Measurements from ENCODE around the gene ITFG1. TPM values are rescaled to one million over a fixed set of nuclear protein-coding genes. Genes with fewer than 3 reads are reported as not detected.
A peak's percentile ranks its signal among the peaks of the same experiment; 100 is the strongest.

Gene ITFG1
- total RNA-seq, 4 donors from 2014 or later = 27.4 to 47.0 (median 36.9) TPM

DNA sequence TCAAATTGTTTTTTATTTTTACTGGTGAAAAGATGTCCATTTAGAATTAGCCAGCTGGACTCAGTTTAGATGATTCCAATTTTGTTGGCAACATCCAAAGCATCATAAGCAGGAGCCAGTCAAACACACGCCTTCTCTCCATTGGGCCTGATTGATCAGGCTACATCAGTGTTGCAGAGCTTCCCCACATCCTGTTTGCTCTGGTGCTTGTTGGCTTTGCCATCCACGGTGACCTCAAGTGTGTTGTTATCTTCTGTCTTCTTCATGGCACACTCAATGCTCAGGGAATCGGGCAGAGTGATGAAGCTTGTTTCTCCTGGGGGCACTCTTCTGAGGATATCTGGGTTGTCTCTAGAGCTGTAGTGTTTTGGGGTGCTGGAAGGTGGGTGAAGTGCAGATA is 310.8 kb downstream of the ITFG1 start:
- H3K27ac ChIP-seq = no peak overlapping the region
- no peaks in the 10 kb centered on the region for H3K4me1 ChIP-seq
- DNase-seq (ENCODE audit: low spot score in 2 of 2) = no peak
- H3K27me3 ChIP-seq = no peaks in the 10 kb centered on the region
- TF ChIP-seq, protein P1, sequence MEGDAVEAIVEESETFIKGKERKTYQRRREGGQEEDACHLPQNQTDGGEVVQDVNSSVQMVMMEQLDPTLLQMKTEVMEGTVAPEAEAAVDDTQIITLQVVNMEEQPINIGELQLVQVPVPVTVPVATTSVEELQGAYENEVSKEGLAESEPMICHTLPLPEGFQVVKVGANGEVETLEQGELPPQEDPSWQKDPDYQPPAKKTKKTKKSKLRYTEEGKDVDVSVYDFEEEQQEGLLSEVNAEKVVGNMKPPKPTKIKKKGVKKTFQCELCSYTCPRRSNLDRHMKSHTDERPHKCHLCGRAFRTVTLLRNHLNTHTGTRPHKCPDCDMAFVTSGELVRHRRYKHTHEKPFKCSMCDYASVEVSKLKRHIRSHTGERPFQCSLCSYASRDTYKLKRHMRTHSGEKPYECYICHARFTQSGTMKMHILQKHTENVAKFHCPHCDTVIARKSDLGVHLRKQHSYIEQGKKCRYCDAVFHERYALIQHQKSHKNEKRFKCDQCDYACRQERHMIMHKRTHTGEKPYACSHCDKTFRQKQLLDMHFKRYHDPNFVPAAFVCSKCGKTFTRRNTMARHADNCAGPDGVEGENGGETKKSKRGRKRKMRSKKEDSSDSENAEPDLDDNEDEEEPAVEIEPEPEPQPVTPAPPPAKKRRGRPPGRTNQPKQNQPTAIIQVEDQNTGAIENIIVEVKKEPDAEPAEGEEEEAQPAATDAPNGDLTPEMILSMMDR (IDR thresholded peaks at IDR 0.05) = no peak
- no peak for TF ChIP-seq POLR2A (IDR thresholded peaks at IDR 0.05)
- TF ChIP-seq EP300 (IDR thresholded peaks at IDR 0.05) = no peak
- TF ChIP-seq POLR2AphosphoS5 (IDR thresholded peaks at IDR 0.05) = no peak
- no peak overlapping the region for H3K4me3 ChIP-seq
- H3K36me3 ChIP-seq = peaks cover 21% of the 10 kb centered on the region
- 95% methylated on average over 3 of the region's 3 CpGs for WGBS
- peaks cover 8% of the 10 kb centered on the region for H3K9me3 ChIP-seq

DNA sequence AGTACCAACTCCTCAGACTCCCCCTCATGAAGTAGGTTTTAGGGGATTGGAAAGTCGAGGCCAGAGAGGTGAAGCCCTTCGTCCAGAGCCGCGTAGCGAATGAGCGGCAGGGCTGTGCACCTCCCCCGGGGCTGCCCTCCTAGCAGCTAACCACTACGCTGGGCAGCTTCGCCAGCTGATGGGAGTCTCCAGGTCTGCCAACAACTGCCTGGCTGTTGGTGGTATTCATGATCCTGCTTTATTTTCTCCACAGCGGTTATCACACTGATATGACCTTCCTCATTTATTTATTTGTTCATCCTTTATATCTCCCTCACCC is 316.3 kb downstream of the ITFG1 start:
- Histone ChIP-seq H3K27ac (no peak overlapping the region), H3K4me3 (peak overlapping the region; percentile 65), H3K9me3 (no peaks in the 10 kb centered on the region), H3K4me1 (peaks cover 30% of the 10 kb centered on the region), H3K36me3 (no peaks in the 10 kb centered on the region), H3K27me3 (peaks cover 19% of the 10 kb centered on the region)
- 25% methylated on average over 10 of the region's 10 CpGs for WGBS
- TF ChIP-seq EP300 (IDR thresholded peaks at IDR 0.05) (no peak), POLR2AphosphoS5 (IDR thresholded peaks at IDR 0.05) (no peak), POLR2A (IDR thresholded peaks at IDR 0.05) (no peak)
- TF ChIP-seq, protein P1 (IDR thresholded peaks at IDR 0.05) = no peak
- DNase-seq (ENCODE audit: low spot score in 2 of 2) = no peak

DNA sequence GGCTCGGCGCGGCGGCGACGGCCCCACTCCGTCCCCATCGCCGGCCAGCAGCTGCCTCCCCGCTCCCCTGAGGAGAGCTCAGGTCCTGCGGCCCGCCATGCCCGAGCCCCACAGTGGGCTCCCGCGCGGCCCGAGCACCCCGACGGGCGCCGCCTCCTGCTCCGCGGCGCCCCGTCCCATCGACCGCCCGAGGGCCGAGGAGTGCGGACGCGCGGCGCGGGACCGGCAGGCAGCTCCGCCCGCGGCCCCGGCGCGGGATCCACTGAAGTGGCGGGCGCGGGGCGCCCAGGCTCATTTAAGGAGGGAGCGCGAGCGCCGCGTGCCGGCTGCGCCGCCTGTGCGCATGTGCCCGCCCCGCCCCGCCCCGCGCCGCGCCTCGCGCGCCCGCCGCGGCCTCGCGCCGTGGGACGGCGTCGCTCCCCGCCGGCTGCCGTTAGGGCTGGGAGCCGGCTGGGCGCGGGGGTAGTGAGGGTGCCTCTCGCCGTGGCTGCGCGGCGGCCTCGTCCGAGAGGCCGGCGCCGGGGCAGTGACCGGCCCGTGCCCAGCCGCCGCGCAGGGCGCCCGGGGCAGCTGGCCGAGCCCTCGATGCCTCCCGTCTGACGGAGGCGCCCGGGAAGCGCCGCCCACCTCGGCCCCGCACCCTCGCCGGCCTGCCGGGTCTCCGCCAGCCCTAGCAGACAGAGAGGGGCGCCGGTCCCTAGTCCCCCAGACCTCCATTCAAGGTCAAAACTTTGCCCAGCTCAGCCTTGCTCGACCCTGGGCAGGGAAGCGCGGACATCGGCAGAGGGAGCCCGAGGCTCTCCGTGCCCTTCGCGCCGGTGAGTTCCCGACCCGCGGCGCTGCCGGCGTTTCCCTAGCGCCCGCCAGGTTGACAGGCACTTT is 316.9 kb downstream of the ITFG1 start, which contains the start of gene NETO2:
Gene NETO2, minus strand, starts transcription at position 269 of the 882 bp plus-strand sequence. CDS start 333 bp downstream, outside the sequence.
- H3K27ac ChIP-seq = no peak within 1 kb of the TSS
- peak within 1 kb of the TSS; percentile 65 for H3K4me3 ChIP-seq
- no peaks in the 10 kb centered on the region for H3K36me3 ChIP-seq
- WGBS = 5% methylated on average over 29 of the region's 130 CpGs
- no peaks in the 10 kb centered on the region for H3K9me3 ChIP-seq
- TF ChIP-seq EP300 (IDR thresholded peaks at IDR 0.05) (no peak), POLR2A (IDR thresholded peaks at IDR 0.05) (no peak), POLR2AphosphoS5 (IDR thresholded peaks at IDR 0.05) (no peak)
- TF ChIP-seq, protein P1 (IDR thresholded peaks at IDR 0.05) = peak in 1 of 2 donors; percentile 26
- H3K27me3 ChIP-seq = peaks cover 19% of the 10 kb centered on the region
- peaks cover 30% of the 10 kb centered on the region for H3K4me1 ChIP-seq
- peak in 1 of 2 donors; percentile 63 for DNase-seq (ENCODE audit: low spot score in 2 of 2)

DNA sequence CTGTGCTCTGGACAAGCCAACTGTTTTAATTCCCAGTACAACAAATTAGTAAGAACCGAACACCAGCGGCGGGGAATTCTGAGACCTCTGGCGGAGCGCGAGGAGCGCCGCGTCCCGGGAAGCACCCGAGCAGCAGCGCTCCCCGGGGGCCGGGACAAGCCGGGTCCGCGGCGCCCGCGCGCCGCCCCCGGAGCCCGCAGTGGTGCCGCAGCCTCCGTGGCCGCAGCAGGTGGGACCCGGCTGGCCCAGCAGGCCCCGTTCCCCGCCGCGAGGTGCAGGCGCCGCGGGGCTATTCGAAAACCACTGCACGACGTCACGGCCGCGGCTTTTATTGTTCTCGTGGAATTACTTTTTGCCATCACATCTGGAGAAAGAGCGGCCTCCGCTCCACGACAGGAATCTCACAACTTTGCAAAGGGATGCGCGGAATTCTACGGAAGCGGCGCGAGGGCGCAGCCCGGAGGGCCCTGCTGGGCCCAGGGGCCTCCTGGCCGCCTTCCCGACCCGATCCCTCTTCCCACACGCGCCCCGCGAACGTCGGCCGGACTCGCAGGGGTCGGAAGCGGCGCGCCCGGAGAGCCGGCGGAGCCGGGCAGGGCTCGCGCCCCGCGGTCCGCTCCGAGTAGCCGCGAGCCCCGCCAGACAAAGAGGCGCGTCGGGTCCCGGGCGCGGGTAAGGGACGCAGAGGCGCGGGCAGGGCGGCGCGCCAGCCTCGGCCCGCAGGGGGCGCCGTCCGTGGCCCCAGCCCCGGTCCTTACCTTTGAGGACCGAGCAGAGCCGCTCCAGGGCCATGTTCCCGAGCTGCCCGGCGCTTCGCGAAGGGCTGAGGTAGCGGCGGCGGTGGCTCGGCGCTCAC is 317.8 kb downstream of the ITFG1 start:
- Histone ChIP-seq H3K27me3 (peaks cover 19% of the 10 kb centered on the region), H3K9me3 (no peaks in the 10 kb centered on the region), H3K4me3 (peak overlapping the region; percentile 65), H3K36me3 (no peaks in the 10 kb centered on the region), H3K27ac (no peak overlapping the region), H3K4me1 (peaks cover 30% of the 10 kb centered on the region)
- DNase-seq (ENCODE audit: low spot score in 2 of 2) = no peak
- 0% methylated on average over 31 of the region's 111 CpGs for WGBS
- TF ChIP-seq EP300 (IDR thresholded peaks at IDR 0.05) = no peak
- TF ChIP-seq, protein P1 (IDR thresholded peaks at IDR 0.05) = peak in 1 of 2 donors; percentile 56

DNA sequence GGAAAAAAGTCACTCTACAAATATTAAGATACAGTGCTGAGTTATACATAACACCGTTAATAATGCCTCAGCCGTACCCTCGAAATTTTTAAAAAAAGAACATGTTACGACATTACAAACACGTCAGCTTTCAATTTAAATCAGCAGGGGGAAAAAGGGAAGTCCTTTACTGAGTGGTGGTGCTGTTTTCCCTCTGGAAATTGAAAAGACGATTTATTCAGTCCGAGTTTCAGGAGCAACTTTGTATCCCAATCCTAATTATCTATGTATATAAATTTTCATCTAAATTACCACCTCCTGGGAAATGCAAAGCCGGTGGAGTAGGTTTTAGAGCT is 318.4 kb downstream of the ITFG1 start:
- peak overlapping the region; percentile 65 for H3K4me3 ChIP-seq
- WGBS = 0% methylated on average over 8 of the region's 8 CpGs
- H3K9me3 ChIP-seq = no peaks in the 10 kb centered on the region
- no peak overlapping the region for H3K27ac ChIP-seq
- TF ChIP-seq POLR2A (IDR thresholded peaks at IDR 0.05) (no peak), EP300 (IDR thresholded peaks at IDR 0.05) (no peak), POLR2AphosphoS5 (IDR thresholded peaks at IDR 0.05) (no peak)
- TF ChIP-seq, protein P1 (IDR thresholded peaks at IDR 0.05) = no peak
- H3K36me3 ChIP-seq = no peaks in the 10 kb centered on the region
- DNase-seq (ENCODE audit: low spot score in 2 of 2) = no peak
- H3K27me3 ChIP-seq = peaks cover 19% of the 10 kb centered on the region
- H3K4me1 ChIP-seq = peaks cover 30% of the 10 kb centered on the region

Measured in suprapubic skin (tissue), 4 donors.